HG03378 (cell line): ENCODE results near the gene LRRC66.

Experiments
- ATAC-seq: cut with Tn5 transposase; IDR thresholded peaks from one replicate; pipeline ENCODE4 v1.9.1; 2021; ENCODE audit warnings: mild to moderate bottlenecking, moderate library complexity; ENCODE audit not compliant: unreplicated experiment

LRRC66 gene

GRCh38 chr4:52019936-52020657 lies at the start of gene LRRC66:
LRRC66 (minus strand) TSS chr4:52020363; CDS start chr4:52017613, 2,750 bp downstream.
- ATAC-seq = no peak

GRCh38 chr4:52069571-52069970 lies 49.4 kb upstream of the LRRC66 start:
- no peak for ATAC-seq

GRCh38 chr4:52059372-52059771 lies 39.2 kb upstream of the LRRC66 start:
- ATAC-seq = no peak

GRCh38 chr4:52058275-52058674 lies 38.1 kb upstream of the LRRC66 start:
- no peak for ATAC-seq

GRCh38 chr4:52057196-52057595 lies 37.0 kb upstream of the LRRC66 start:
- ATAC-seq = no peak

- ATAC-seq = no peak
These were observed 34.1 kb upstream of the LRRC66 start for GRCh38 chr4:52054254-52054653.

GRCh38 chr4:52052475-52052780 lies 32.3 kb upstream of the LRRC66 start:
- peak; percentile 73 for ATAC-seq

- peak; percentile 64 for ATAC-seq
These were observed 31.7 kb upstream of the LRRC66 start for GRCh38 chr4:52051615-52052474.

GRCh38 chr4:52051213-52051614 lies 31.1 kb upstream of the LRRC66 start, which contains the start of gene SPATA18:
SPATA18 (plus strand) TSS chr4:52051304; CDS start chr4:52051705, 401 bp downstream.
- peak; percentile 38 for ATAC-seq

- ATAC-seq = no peak
These were observed 29.1 kb upstream of the LRRC66 start for GRCh38 chr4:52049266-52049665.

- ATAC-seq = no peak
These were observed 24.9 kb upstream of the LRRC66 start for GRCh38 chr4:52045028-52045427.

GRCh38 chr4:52038103-52038912 lies 18.1 kb upstream of the LRRC66 start, which contains the start of gene SGCB:
SGCB (minus strand) TSS chr4:52038299; CDS start chr4:52038259, 40 bp downstream.
- peak; percentile 70 for ATAC-seq

- ATAC-seq = peak; percentile 64
These were observed 17.5 kb upstream of the LRRC66 start for GRCh38 chr4:52037689-52038102.

GRCh38 chr4:52036886-52037530 lies 16.8 kb upstream of the LRRC66 start:
- no peak for ATAC-seq

GRCh38 chr4:52035190-52035589 lies 15.0 kb upstream of the LRRC66 start:
- no peak for ATAC-seq

GRCh38 chr4:52032005-52032404 lies 11.8 kb upstream of the LRRC66 start:
- ATAC-seq = no peak

GRCh38 chr4:52028970-52029369 lies 8.8 kb upstream of the LRRC66 start:
- no peak for ATAC-seq

GRCh38 chr4:52017814-52018213 lies 2.3 kb downstream of the LRRC66 start:
- ATAC-seq = no peak

GRCh38 chr4:52016981-52017380 lies 3.2 kb downstream of the LRRC66 start:
- no peak for ATAC-seq

- no peak for ATAC-seq
These were observed 4.8 kb downstream of the LRRC66 start for GRCh38 chr4:52015366-52015765.

- ATAC-seq = no peak
These were observed 5.3 kb downstream of the LRRC66 start for GRCh38 chr4:52014903-52015302.
